ENCODE measurements around the gene CCDC192. TPM values are rescaled to one million over a fixed set of nuclear protein-coding genes. Genes with fewer than 3 reads are reported as not detected.
A peak's percentile ranks its signal among the peaks of the same experiment; 100 is the strongest.

CCDC192 gene
- polyA plus RNA-seq, 3 donors, result not detected

DNA sequence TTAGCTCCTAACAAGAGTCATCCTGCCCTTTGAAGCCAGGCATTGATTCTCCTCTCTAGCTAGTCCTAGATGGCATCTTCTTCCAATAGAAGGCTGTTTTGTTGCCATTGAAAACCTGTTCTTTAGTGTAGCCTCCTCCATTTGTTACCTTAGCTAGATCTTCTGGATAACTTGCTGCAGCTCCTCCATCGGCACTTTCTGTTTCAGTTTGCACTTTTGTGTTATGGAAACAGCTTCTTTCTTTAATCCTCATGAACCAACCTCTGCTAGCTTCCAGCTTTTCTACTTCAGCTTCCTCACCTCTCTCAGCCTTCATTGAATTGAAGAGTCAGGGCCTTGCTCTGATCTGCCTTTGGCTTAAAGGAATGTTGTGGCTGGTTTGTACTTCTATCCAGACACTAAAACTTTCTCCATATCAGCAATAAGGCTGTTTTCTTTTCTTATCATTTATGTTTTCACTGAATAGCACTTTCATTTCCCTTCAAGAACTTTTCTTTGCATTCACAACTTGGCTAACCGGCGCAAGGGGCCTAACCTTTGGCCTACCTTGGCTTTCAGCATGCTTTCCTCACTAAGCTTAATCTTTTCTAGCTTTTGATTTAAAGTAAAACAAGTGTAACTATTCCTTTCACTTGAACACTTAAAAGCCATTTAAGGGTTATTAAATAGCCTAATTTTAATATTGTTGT, 213.8 kb downstream of the CCDC192 start:
- WGBS (ENCODE audit: insufficient coverage), result no CpG with 5 or more reads among the region's 3 CpGs
- no peaks in the 10 kb centered on the region for H3K79me2 ChIP-seq (ENCODE audit: insufficient read depth, low read length)
- Mint-ChIP-seq H3K4me1 (peaks cover 15% of the 10 kb centered on the region), H3K27ac (peak overlapping the region in 6 of 7 donors; percentile 8 to 87 (median 66)), H3K4me3 (peak overlapping the region in 1 of 2 donors; percentile 70), H3K36me3 (no peaks in the 10 kb centered on the region), H3K27me3 (ENCODE audit: low read depth in 3 of 3) (no peaks in the 10 kb centered on the region), H3K9me3 (peaks cover 0 to 1% (median 0%) of the 10 kb centered on the region in 7 donors)
- H4K20me1 ChIP-seq (ENCODE audit: insufficient read depth, low read length), result no peaks in the 10 kb centered on the region
- TF ChIP-seq CTCF (IDR thresholded peaks at IDR 0.05), result no peak
- H3K4me2 ChIP-seq (replicated peaks; ENCODE audit: extremely low read depth, low read length, poor library complexity, severe bottlenecking), result peak overlapping the region; percentile 15
- H3K27ac ChIP-seq (ENCODE audit: low read depth in 1 of 2, low read length in 2 of 2), result peak overlapping the region in 1 of 2 donors; percentile 34
- no peaks in the 10 kb centered on the region for H3K27me3 ChIP-seq (ENCODE audit: control insufficient read depth in 2 of 2, insufficient read depth in 2 of 2, low read length in 2 of 2)
- H3K4me1 ChIP-seq (ENCODE audit: control insufficient read depth in 1 of 2, insufficient read depth in 2 of 2, low read length in 2 of 2), result peaks cover 0 to 14% of the 10 kb centered on the region in 2 donors
- H3K9ac ChIP-seq (ENCODE audit: insufficient read depth, low read length, poor library complexity, severe bottlenecking), result peak overlapping the region; percentile 11
- no peak overlapping the region for H3K4me3 ChIP-seq (replicated peaks in 1 of 3; ENCODE audit: low read depth in 2 of 3, low read length in 3 of 3)
- intact Hi-C loops (cut with micrococcal nuclease), result no loop called here
- no peak for DNase-seq
- no peaks in the 10 kb centered on the region for H3K9me3 ChIP-seq (replicated peaks in 1 of 2; ENCODE audit: control insufficient read depth in 1 of 2, insufficient read depth in 1 of 2, low read length in 2 of 2)
- no peaks in the 10 kb centered on the region for H3K36me3 ChIP-seq (replicated peaks in 1 of 2; ENCODE audit: control insufficient read depth in 1 of 2, insufficient read depth in 2 of 2, low read length in 2 of 2)
- peak overlapping the region; percentile 51 for H2AFZ ChIP-seq (ENCODE audit: insufficient read depth, low read depth, low read length, poor library complexity, severe bottlenecking)

- Histone ChIP-seq H3K27ac (ENCODE audit: low read depth in 1 of 2, low read length in 2 of 2) (no peak overlapping the region), H4K20me1 (ENCODE audit: insufficient read depth, low read length) (no peaks in the 10 kb centered on the region), H3K4me3 (replicated peaks in 1 of 3; ENCODE audit: low read depth in 2 of 3, low read length in 3 of 3) (no peak overlapping the region), H3K4me2 (replicated peaks; ENCODE audit: extremely low read depth, low read length, poor library complexity, severe bottlenecking) (no peak overlapping the region), H2AFZ (ENCODE audit: insufficient read depth, low read depth, low read length, poor library complexity, severe bottlenecking) (no peak overlapping the region), H3K27me3 (ENCODE audit: control insufficient read depth in 2 of 2, insufficient read depth in 2 of 2, low read length in 2 of 2) (no peaks in the 10 kb centered on the region), H3K9me3 (replicated peaks in 1 of 2; ENCODE audit: control insufficient read depth in 1 of 2, insufficient read depth in 1 of 2, low read length in 2 of 2) (no peaks in the 10 kb centered on the region), H3K36me3 (replicated peaks in 1 of 2; ENCODE audit: control insufficient read depth in 1 of 2, insufficient read depth in 2 of 2, low read length in 2 of 2) (no peaks in the 10 kb centered on the region), H3K4me1 (ENCODE audit: control insufficient read depth in 1 of 2, insufficient read depth in 2 of 2, low read length in 2 of 2) (peaks cover 0 to 14% of the 10 kb centered on the region in 2 donors), H3K79me2 (ENCODE audit: insufficient read depth, low read length) (no peaks in the 10 kb centered on the region), H3K9ac (ENCODE audit: insufficient read depth, low read length, poor library complexity, severe bottlenecking) (no peak overlapping the region)
- intact Hi-C loops (cut with micrococcal nuclease), result no loop called here
- no peaks in the 10 kb centered on the region for H3K36me3 Mint-ChIP-seq
- H3K4me3 Mint-ChIP-seq, result no peak overlapping the region
- no peak overlapping the region for H3K27ac Mint-ChIP-seq
- peaks cover 15% of the 10 kb centered on the region for H3K4me1 Mint-ChIP-seq
- no peak for DNase-seq
- no peaks in the 10 kb centered on the region for H3K27me3 Mint-ChIP-seq (ENCODE audit: low read depth in 3 of 3)
- H3K9me3 Mint-ChIP-seq, result peaks cover 0 to 5% (median 2%) of the 10 kb centered on the region in 7 donors
- TF ChIP-seq CTCF (IDR thresholded peaks at IDR 0.05), result no peak
- 65% methylated on average over 3 of the region's 5 CpGs for whole genome bisulfite sequencing (ENCODE audit: insufficient coverage)
Measured at GRCh38 chr5:127919006-127919796, 216.0 kb downstream of the CCDC192 start.
